ENCODE measurements around the gene CIPC.

The CIPC gene

GRCh38 chr14:77071938-77072388 lies 26.1 kb upstream of the CIPC start:
- DNase-seq = no peak

- no peak for DNase-seq
These were observed 23.1 kb upstream of the CIPC start for GRCh38 chr14:77074969-77075368.

- DNase-seq = peak; percentile 36
These were observed 21.9 kb upstream of the CIPC start for GRCh38 chr14:77076113-77076631.

DNA sequence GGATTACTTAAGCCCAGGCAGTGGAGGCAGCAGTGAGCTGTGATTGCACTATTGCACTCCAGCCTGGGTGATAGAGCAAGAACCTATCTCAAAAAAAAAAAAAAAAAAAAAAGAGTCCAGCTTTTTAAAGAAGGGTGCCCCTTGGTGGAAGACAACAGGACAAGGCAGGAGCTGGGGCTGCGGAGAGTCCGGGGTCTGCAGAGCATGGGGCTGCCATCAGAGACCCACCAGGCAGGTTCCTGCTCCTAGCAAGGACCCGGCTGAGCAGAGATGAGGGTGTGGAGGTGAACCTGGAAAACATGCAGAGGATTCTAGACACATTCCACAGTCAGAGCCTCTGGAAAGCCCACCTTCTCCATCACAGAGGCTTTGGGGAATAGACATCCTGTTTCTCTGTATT lies 21.0 kb upstream of the CIPC start:
- DNase-seq = no peak

DNA sequence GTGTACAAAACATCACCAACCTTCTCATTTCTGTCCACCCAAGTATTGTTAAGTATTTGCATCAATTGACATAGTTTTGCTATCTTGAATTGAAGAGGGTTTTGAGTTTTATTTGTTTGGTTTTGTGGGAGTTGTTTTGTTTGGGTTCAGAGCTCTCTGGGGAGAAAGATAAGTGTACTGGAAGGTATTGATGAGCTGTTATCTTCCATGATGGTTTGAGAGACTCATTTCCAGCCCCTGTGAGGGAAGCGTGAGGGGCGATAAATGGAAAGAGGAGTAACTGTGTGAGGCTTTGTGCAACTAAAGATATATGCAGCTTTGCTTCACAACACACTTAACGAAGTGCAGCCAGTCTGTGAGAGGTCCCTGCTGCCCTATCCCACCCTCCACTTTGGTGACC lies 15.7 kb upstream of the CIPC start:
- no peak for DNase-seq

DNA sequence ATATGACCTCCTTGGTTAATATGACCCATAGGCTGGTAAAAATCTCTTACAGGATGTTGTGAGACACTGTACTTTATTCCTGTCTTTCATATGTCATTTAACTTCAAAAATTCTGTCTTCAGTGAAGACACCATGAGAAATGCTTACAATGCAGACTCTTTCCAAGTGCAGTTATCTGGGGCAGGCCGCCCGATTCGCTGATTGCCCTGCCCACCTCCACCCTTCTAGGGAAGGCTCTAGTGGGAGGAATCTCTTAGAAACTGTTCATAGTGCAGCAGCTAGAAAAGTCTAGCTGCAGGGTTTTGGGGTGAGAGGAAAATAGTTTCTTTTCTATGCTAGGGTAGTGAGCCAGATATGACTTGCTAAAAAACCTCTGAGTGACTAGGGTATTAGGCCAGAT lies 15.0 kb upstream of the CIPC start:
- no peak for DNase-seq

DNA sequence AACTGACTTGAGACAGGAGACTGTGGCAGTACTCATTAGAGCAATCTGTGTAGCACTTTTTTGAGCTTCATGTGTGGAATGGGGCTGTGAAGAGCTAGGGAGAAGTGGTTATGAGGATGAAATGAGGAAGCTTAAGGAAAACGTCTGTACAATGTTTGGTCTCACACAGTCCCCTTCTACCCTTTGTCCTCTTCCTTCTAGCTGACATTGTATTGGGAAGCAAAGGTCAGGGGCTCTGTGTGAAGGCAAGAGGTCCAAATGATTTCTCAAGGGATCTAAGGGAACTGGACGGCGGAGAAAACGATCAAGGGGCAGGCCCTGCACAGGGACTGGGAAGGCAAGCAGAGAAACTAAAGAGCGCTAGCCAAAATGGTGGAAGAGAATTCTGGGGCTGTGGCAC lies 13.1 kb upstream of the CIPC start:
- DNase-seq = no peak

DNA sequence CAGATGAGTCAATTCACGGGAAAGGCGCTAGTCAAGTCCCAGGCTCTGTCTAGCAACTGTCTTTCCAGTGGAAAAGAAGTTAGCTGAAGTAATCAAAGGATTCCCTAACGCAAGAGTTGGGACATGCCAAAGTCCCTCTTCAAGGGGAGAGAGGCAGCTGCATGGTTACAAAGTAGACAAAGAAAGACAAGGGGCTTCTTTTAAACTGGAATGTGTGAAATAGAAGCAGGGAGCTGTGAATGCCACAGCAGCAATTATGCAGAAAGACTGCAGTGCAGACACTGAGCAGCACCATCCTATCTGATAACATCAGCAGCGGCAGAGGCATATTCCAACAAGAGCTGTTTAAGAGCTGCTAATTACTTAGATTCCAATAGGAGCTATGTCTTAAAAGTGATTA lies 12.5 kb upstream of the CIPC start:
- DNase-seq = no peak

DNA sequence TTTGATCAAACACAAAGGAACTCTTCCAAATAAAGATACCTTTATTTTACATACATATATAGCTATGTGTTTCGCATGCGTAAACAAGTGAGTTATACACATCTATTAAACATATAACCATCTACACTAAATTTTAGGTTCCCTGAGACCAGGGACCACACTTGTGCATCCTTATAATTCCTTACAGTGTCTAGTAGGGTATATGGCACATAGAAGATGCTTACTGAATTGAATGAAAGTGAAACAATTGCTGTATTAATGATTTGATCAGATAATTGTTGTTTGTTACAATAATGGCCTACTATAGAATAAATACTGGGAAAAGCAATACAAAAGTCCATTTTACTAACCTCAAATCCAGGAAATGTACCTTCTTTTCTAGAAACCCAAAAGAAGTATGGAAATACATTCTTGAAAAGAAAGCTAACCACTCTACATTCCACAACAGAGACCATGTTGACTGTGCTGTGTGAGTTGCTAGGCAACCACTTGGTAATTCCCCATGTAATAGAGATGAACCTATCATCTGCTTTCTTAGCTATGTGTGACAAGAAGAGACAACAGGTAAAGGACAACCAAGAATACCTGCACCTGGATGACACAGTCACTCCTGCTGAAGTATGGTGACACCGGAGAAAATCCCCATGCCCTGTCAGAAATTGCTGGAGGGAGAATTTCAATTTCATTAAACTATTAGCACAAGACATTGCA lies 11.9 kb upstream of the CIPC start:
- DNase-seq = no peak

DNA sequence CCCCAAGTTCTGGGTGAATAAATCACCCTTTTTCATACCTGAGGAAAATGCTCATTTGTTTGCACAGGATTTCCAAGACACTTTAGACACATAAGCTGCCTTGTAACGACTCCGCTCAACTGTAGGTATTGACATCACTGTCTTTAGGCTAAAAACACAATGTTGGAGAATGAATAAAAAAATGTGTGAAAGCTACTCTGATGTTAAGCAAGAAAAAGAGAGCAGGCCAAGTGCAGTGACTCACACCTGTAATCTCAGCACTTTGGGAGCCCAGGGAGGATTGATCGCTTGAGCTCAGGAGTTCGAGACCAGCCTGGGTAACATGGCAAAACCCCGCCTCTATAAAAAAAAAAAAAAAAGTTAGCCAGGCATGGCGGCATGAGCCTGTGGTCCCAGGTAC lies 11.1 kb upstream of the CIPC start:
- DNase-seq = no peak

- no peak for DNase-seq
These were observed 10.4 kb upstream of the CIPC start for GRCh38 chr14:77087631-77088030.

GRCh38 chr14:77088219-77088618 lies 9.8 kb upstream of the CIPC start:
- no peak for DNase-seq

GRCh38 chr14:77088645-77089044 lies 9.4 kb upstream of the CIPC start:
- DNase-seq = no peak

GRCh38 chr14:77091518-77091917 lies 6.5 kb upstream of the CIPC start:
- DNase-seq = no peak

- no peak for DNase-seq
These were observed 5.4 kb upstream of the CIPC start for GRCh38 chr14:77092676-77093075.

GRCh38 chr14:77094672-77095284 lies 3.3 kb upstream of the CIPC start:
- DNase-seq = peak; percentile 65

DNA sequence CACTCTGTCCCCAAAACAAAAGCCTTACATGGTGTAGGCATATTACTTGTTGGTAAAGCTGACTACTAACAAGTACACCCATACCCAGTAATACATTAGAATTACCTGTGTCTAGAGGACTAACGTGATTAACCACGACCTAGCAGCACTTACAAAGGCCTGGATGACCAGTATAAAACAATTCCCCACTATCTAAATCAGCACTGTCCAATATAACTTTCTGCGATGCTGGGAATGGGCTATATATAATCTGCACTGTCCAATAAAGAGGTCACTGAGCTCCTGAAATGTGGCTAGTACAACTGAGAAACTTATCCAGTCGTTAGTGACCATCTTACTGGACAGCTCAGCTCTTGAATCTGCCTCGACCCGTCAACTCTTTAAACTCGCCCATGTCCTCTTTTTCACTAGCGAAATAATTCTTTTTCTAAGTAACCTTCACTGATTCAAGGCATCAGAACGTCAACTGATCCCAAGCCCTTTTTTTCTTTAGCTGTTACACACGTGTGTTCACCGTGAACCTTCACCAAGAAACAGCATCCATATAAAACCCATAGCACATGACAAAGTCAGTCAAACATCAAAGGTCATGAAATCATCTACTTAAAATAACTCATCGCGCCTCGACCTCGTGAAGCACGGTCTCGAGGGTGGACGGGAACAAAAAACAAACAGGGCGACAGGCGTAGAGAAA lies 905 bp upstream of the CIPC start:
- peak; percentile 61 for DNase-seq

DNA sequence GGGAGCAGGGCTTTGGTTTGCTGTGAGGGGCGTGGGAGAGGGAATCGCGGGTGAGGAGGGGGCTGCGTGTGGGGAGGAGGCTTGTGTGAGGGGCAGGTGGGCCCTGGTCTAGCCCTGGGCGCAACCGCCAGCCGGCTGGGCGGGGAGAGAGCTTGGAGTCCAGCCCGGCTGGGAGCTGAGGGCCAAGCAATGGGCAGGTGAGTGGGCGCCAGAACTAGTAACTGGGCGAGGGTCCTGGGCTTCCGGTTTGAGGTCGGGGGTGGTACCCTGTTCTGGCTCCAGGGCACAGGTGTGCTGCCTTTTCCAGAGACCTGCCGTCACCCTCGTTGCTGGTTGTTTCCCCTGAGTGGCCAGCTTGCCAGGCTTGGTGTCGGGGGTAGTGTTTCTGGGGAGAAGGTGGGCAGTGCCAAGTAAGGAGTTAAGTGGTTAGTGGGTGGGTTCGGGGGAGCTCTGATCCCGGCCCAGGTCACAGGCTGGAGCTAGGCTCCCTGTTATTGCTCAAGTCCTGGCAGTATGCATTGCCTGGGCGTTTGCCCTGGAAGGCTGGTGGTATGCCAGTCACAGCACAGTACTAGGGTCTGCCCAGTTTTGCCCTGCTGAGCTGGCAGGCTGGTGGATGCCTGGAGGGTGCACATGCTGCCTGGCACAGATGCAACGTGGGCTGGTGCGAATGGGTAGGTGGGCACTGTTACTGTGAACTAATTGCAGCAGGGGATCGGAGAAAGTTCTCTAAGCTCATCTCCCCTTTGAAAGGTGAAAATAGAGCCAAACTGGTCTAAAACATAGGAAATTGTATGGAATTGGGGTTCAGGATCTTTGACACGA lies 683 bp downstream of the CIPC start:
- DNase-seq = no peak

DNA sequence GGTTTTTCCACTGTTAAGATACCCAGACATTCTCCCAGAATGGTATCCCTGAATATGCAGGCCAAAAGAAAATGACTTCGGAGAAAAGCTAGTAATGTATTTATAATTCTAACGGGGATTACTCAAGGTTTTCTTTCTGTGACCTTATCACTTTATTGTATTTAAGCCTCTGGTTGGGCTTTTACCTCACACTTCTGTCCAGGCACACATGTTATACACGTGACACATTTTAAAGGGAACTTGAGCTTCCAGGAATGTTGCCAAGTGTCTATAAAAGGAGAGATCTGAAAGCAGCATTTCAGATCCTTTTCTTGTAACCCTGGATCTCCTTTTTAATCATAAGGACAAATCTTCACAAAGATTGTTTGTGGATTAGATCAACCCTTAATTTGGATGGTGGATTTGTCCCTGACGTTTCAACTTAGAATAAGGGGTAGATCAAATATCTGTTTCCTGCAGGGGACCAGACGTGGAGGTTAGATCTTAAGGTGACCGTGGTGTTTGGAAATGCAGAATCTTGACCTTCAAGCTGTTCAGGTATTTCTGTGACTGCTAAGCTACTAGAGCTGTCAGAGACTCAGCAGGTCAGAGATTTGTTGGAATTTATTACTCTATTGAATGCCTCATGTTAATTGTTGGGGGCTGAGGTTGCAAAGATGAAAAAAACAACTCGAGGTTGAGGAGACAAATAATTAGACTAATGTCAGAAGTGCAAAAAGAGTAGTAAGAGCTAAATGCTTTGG lies 1.5 kb downstream of the CIPC start:
- DNase-seq = peak; percentile 23

DNA sequence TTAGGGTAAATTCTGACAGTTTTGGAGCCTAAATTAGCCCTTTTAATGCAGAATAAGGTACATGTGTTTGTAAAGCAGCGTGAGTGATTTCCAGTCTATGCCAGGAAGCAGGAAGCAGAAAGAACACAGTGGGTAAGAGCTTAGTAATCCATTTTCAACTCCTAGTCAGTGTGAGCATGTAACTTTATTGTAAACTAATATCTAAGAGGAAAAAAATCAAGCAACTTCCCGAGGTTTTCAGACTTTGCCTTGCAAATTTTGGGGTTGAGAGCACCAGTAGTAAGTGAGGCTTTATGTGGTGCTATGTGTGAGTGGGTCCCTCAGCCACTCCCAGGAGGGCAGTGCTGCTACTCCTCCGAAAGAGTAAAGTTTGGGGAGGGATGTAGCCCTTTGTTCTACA lies 2.9 kb downstream of the CIPC start:
- DNase-seq = no peak

DNA sequence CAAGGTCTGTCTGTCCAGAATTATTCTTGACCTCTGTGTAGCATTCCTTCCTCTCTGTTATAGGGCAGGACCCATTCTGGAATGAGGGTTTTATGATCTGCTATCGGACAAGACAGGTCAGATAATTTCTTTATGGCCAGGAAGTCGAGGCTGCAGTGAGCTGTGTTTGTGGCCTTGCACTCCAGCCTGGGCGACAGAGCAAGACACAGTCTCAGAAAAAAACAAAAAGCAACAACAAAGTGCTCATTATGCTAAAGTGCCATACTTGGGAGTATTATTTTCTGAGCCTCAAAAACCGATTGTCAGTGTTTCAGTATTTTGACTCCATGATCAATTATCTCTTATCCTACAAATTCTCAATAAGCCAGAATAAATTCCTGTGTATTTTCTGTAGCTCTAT lies 4.1 kb downstream of the CIPC start:
- DNase-seq = no peak

DNA sequence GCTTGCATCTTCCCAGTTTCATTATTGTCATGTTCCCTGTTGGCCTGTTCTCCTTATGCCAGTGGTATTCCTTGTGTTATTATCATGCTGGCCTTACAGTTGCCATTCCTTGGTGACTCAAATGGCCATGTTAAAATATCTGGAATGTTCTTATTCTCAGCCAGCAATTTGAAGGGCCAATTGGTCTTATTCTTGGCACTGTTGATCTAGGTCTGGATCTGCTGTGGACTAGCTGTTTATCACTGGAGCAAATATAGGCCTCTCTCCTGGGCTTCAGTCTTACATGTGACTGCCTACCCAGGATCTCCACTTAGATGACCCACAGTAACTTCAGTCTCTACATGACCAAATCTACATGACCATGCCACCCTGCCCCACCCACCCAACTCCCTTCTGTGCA lies 5.4 kb downstream of the CIPC start:
- DNase-seq = no peak
